Measurements from ENCODE around the gene POP7. TPM values are rescaled to one million over a fixed set of nuclear protein-coding genes. Genes with fewer than 3 reads are reported as not detected.
A peak's percentile ranks its signal among the peaks of the same experiment; 100 is the strongest.

POP7 gene
- total RNA-seq, 2 experiments from 2014 or later = 47.2 to 94.3 TPM

DNA sequence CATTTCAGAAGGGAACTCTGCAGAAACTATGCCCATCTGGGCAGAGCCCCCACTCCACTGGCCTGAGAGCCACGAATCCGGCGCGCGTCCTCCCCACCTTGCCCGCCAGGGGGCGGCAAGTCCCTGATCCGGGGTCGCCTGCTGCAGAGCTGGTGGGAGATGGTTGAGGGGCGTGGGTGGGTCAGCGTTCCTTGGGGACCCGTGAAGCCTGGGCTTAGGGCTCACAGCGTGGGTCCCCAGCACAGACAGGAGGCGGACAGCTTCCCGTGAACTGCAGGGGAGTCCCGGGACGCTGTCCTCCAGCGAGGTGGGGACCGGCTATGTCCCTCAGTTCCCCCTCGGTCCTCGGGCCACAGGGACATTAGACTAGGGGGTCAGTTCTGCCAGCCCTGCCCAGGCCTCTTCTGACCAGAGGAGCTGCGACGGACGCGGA is 585 bp upstream of the POP7 start:
- ChIA-PET CTCF (ENCODE audit: unreplicated experiment) (interaction anchor here (0.9 to 1.7 kb wide), 6 partner anchors 9 to 483 kb away, joined by 3 to 6 read pairs (median 4); partner anchors contain the start of genes MOSPD3 and SLC12A9), POLR2A (interaction anchor here (0.6 to 2.4 kb wide), 19 partner anchors 9 to 523 kb away, joined by 3 to 28 read pairs (median 3); partner anchors contain the start of genes FBXO24, LRCH4, MOSPD3 and SLC12A9)
- TF ChIP-seq EZH2phosphoT487 (IDR thresholded peaks at IDR 0.05; ENCODE audit: borderline replicate concordance, low read depth, low read length) (no peak), CTCF (conservative IDR thresholded peaks at IDR 0.05; ENCODE audit: low read length) (peak; percentile 88)
- TSS peak; percentile 92 for BruUV-seq (replicated peaks)
- Histone ChIP-seq H3K36me3 (ENCODE audit: insufficient read depth, low read length) (peaks cover 28% of the 10 kb centered on the region), H3K79me2 (ENCODE audit: insufficient read depth, low read depth, low read length) (peaks cover 25% of the 10 kb centered on the region), H3K4me2 (ENCODE audit: low read length) (peak overlapping the region; percentile 97), H3K9me2 (ENCODE audit: insufficient read depth, low read length) (no peaks in the 10 kb centered on the region), H3K4me3 (ENCODE audit: low read depth, low read length, poor library complexity, severe bottlenecking) (peak overlapping the region; percentile 99), H4K20me1 (ENCODE audit: insufficient read depth, low read length) (0 out of 2 replicates have a peak, but pooled peaks cover 6% of the 10 kb centered on the region), H2AFZ (ENCODE audit: low read length) (peak overlapping the region; percentile 81), H3K9me3 (ENCODE audit: low read length) (no peaks in the 10 kb centered on the region), H3K27ac (ENCODE audit: low read depth, low read length, poor library complexity, severe bottlenecking) (peak overlapping the region; percentile 88), H3K4me1 (ENCODE audit: insufficient read depth, low read length, poor library complexity, severe bottlenecking) (peaks cover 18% of the 10 kb centered on the region)
- intact Hi-C loops (cut with micrococcal nuclease; ENCODE audit: unreplicated experiment) = loop anchor here (1.0 to 5.0 kb wide), 3 partner anchors 20 to 147 kb away; partner anchors contain the start of gene SLC12A9
- DNase-seq (ENCODE audit: low spot score) = peak; percentile 83

DNA sequence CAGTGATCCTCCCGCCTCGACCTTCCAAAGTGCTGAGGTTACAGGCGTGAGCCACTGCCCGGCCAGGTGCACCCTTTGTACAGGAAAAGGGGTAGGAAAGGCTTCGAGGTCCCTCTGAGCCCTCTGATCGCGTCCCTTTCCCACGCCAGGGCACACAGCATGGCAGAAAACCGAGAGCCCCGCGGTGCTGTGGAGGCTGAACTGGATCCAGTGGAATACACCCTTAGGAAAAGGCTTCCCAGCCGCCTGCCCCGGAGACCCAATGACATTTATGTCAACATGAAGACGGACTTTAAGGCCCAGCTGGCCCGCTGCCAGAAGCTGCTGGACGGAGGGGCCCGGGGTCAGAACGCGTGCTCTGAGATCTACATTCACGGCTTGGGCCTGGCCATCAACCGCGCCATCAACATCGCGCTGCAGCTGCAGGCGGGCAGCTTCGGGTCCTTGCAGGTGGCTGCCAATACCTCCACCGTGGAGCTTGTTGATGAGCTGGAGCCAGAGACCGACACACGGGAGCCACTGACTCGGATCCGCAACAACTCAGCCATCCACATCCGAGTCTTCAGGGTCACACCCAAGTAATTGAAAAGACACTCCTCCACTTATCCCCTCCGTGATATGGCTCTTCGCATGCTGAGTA is 871 bp downstream of the POP7 start:
- H3K4me2 ChIP-seq (ENCODE audit: low read length) = peak overlapping the region; percentile 96
- peaks cover 25% of the 10 kb centered on the region for H3K79me2 ChIP-seq (ENCODE audit: insufficient read depth, low read depth, low read length)
- TF ChIP-seq CTCF (conservative IDR thresholded peaks at IDR 0.05; ENCODE audit: low read length) = no peak
- TF ChIP-seq EZH2phosphoT487 (IDR thresholded peaks at IDR 0.05; ENCODE audit: borderline replicate concordance, low read depth, low read length) = no peak
- H3K27ac ChIP-seq (ENCODE audit: low read depth, low read length, poor library complexity, severe bottlenecking) = peak overlapping the region; percentile 88
- peak overlapping the region; percentile 72; the same call in 1 of the 2 replicates for H2AFZ ChIP-seq (ENCODE audit: low read length)
- H3K4me3 ChIP-seq (ENCODE audit: low read depth, low read length, poor library complexity, severe bottlenecking) = peak overlapping the region; percentile 99
- peaks cover 28% of the 10 kb centered on the region for H3K36me3 ChIP-seq (ENCODE audit: insufficient read depth, low read length)
- intact Hi-C loops (cut with micrococcal nuclease; ENCODE audit: unreplicated experiment) = loop anchor here (5.0 kb wide), 1 partner anchor 91 kb away; no protein-coding TSS in a partner anchor
- no peaks in the 10 kb centered on the region for H3K9me3 ChIP-seq (ENCODE audit: low read length)
- BruUV-seq (replicated peaks) = no TSS peak
- ChIA-PET POLR2A (interaction anchor here (2.4 kb wide), 1 partner anchor 11 kb away, joined by 28 read pairs; no protein-coding TSS in a partner anchor), CTCF (ENCODE audit: unreplicated experiment) (interaction anchor here (1.1 kb wide), 1 partner anchor 15 kb away, joined by 13 read pairs; no protein-coding TSS in a partner anchor)
- DNase-seq (ENCODE audit: low spot score) = no peak
- H3K4me1 ChIP-seq (ENCODE audit: insufficient read depth, low read length, poor library complexity, severe bottlenecking) = peaks cover 18% of the 10 kb centered on the region
- 0 out of 2 replicates have a peak, but pooled peaks cover 6% of the 10 kb centered on the region for H4K20me1 ChIP-seq (ENCODE audit: insufficient read depth, low read length)
- H3K9me2 ChIP-seq (ENCODE audit: insufficient read depth, low read length) = no peaks in the 10 kb centered on the region

All from OCI-LY7 (cell line).